SK-N-SH (cell line): ENCODE measurements around the gene CTNNA3.

Experiments used
- ELF1 ChIP-seq: IDR thresholded peaks from 2 replicates; pipeline ENCODE4 v1.4.0; 2012
- EP300 ChIP-seq, 2 experiments: IDR thresholded peaks; 2 replicates each; pipeline versions ENCODE4 v1.4.0 to v1.6.1; 2012; ENCODE audit warnings: borderline replicate concordance in 1 of 2, low read depth in 1 of 2, low read length in 1 of 2
- FOSL2 ChIP-seq: IDR thresholded peaks from 2 replicates; pipeline ENCODE4 v1.4.0; 2012; ENCODE audit warnings: low read depth, mild to moderate bottlenecking, moderate library complexity, borderline replicate concordance
- JUND ChIP-seq: IDR thresholded peaks from 2 replicates; pipeline ENCODE4 v1.4.0; 2012
- POLR2AphosphoS5 ChIP-seq: IDR thresholded peaks from 2 replicates; pipeline ENCODE4 v1.6.1; 2012; ENCODE audit warnings: low read depth, low read length
- RCOR1 ChIP-seq: fragments of 150-350 bp; IDR thresholded peaks from 2 replicates; pipeline ENCODE4 v1.6.1; 2017; ENCODE audit warnings: antibody characterized with exemption, low read length
- TF ChIP-seq, protein P1 (sequence below): IDR thresholded peaks from 2 replicates; pipeline ENCODE4 v1.4.0; 2012; ENCODE audit warnings: low read depth
- TF ChIP-seq, protein P2 (sequence below): fragments of 200-600 bp; sonication (generic); IDR thresholded peaks from 2 replicates; pipeline ENCODE4 v1.6.1; 2017; ENCODE audit warnings: antibody characterized with exemption, mild to moderate bottlenecking, moderate library complexity

GRCh38 chr10:66654861-66655260 lies 1041.1 kb downstream of the CTNNA3 start:
- TF ChIP-seq, protein P1, sequence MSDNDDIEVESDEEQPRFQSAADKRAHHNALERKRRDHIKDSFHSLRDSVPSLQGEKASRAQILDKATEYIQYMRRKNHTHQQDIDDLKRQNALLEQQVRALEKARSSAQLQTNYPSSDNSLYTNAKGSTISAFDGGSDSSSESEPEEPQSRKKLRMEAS: no peak
- TF ChIP-seq, protein P2, sequence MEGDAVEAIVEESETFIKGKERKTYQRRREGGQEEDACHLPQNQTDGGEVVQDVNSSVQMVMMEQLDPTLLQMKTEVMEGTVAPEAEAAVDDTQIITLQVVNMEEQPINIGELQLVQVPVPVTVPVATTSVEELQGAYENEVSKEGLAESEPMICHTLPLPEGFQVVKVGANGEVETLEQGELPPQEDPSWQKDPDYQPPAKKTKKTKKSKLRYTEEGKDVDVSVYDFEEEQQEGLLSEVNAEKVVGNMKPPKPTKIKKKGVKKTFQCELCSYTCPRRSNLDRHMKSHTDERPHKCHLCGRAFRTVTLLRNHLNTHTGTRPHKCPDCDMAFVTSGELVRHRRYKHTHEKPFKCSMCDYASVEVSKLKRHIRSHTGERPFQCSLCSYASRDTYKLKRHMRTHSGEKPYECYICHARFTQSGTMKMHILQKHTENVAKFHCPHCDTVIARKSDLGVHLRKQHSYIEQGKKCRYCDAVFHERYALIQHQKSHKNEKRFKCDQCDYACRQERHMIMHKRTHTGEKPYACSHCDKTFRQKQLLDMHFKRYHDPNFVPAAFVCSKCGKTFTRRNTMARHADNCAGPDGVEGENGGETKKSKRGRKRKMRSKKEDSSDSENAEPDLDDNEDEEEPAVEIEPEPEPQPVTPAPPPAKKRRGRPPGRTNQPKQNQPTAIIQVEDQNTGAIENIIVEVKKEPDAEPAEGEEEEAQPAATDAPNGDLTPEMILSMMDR: no peak
- TF ChIP-seq EP300 (IDR thresholded peaks at IDR 0.05; ENCODE audit: borderline replicate concordance in 1 of 2, low read depth in 1 of 2, low read length in 1 of 2): no peak
- no peak for TF ChIP-seq POLR2AphosphoS5
- no peak for TF ChIP-seq FOSL2
- TF ChIP-seq ELF1: no peak
- TF ChIP-seq JUND: no peak
- TF ChIP-seq RCOR1: no peak
